WTC11 (cell line): Measurements from ENCODE around the gene LDAF1. TPM values are rescaled to one million over a fixed set of nuclear protein-coding genes. Genes with fewer than 3 reads are reported as not detected.
"Not testable (repeated sequence)": the region's sequence is repeated elsewhere in the genome, so short reads cannot be mapped to it uniquely, and the experiment has no call there.

Experiments
- ATAC-seq: fragments of 200-7000 bp; cut with Tn5 transposase; 2 replicates; pipeline ENCODE4 v1.10.0; 2021; ENCODE audit warnings: mild to moderate bottlenecking, moderate library complexity
- CTCF ChIA-PET: fragments of 300-600 bp; sonication (Branson Sonifier 250); formaldehyde crosslinking; loops from one replicate; lab custom pipeline; 2021; ENCODE audit warnings: antibody characterized with exemption; lab: Charles Lee
- POLR2A ChIA-PET: fragments of 350-600 bp; sonication (Branson Sonifier 250); formaldehyde crosslinking; loops from one replicate; lab custom pipeline; 2021; ENCODE audit warnings: antibody characterized with exemption; lab: Charles Lee
- DNase-seq: peaks from one replicate; pipeline ENCODE4 v3.0.0; 2021; ENCODE audit warnings: low spot score
- H3K27ac Mint-ChIP-seq: 2 replicates; pipeline ENCODE4 v1.8.0; 2021; ENCODE audit warnings: mixed read lengths
- H3K27me3 Mint-ChIP-seq: 2 replicates; pipeline ENCODE4 v1.8.0; 2021; ENCODE audit warnings: low read depth, mild to moderate bottlenecking, moderate library complexity, mixed read lengths
- H3K36me3 Mint-ChIP-seq: 2 replicates; pipeline ENCODE4 v1.8.0; 2021; ENCODE audit warnings: mixed read lengths
- H3K4me1 Mint-ChIP-seq: 2 replicates; pipeline ENCODE4 v1.8.0; 2022; ENCODE audit warnings: mixed read lengths
- H3K4me3 Mint-ChIP-seq: 2 replicates; pipeline ENCODE4 v1.8.0; 2021; ENCODE audit warnings: mild to moderate bottlenecking, moderate library complexity, mixed read lengths
- H3K9me3 Mint-ChIP-seq: 2 replicates; pipeline ENCODE4 v1.8.0; 2021; ENCODE audit warnings: mixed read lengths
- ATF1 ChIP-seq: sonication (generic); formaldehyde crosslinking; IDR thresholded peaks from 2 replicates; pipeline ENCODE4 v1.8.1; 2023; ENCODE audit warnings: mild to moderate bottlenecking, moderate library complexity, missing genetic modification reagents
- CBFB ChIP-seq: sonication (generic); formaldehyde crosslinking; IDR thresholded peaks from 2 replicates; pipeline ENCODE4 v1.8.1; 2022; ENCODE audit warnings: mild to moderate bottlenecking, low read depth, missing genetic modification reagents
- FOXJ3 ChIP-seq: sonication (generic); formaldehyde crosslinking; IDR thresholded peaks from 2 replicates; pipeline ENCODE4 v1.9.0; 2021; ENCODE audit warnings: missing genetic modification reagents, mild to moderate bottlenecking, borderline replicate concordance
- GABPB1 ChIP-seq: sonication (generic); formaldehyde crosslinking; IDR thresholded peaks from 2 replicates; pipeline ENCODE4 v1.8.1; 2023; ENCODE audit warnings: mild to moderate bottlenecking, missing genetic modification reagents
- GTF2I ChIP-seq: fragments of 250-450 bp; sonication (Bioruptor Pico); conservative IDR thresholded peaks from 2 replicates; pipeline ENCODE4 v1.4.0; 2021; ENCODE audit warnings: mild to moderate bottlenecking
- HMGA2 ChIP-seq: fragments of 250-450 bp; sonication (Bioruptor Pico); IDR thresholded peaks from 2 replicates; pipeline ENCODE4 v1.4.0; 2021; ENCODE audit warnings: mild to moderate bottlenecking, moderate library complexity
- JAZF1 ChIP-seq: fragments of 250-450 bp; sonication (Bioruptor Pico); IDR thresholded peaks from 2 replicates; pipeline ENCODE4 v1.9.0; 2021; ENCODE audit warnings: moderate library complexity, mild to moderate bottlenecking, inconsistent platforms
- NR2C2 ChIP-seq: sonication (generic); formaldehyde crosslinking; IDR thresholded peaks from 2 replicates; pipeline ENCODE4 v1.8.0; 2022; ENCODE audit warnings: mild to moderate bottlenecking, missing genetic modification reagents
- TEAD1 ChIP-seq: sonication (generic); formaldehyde crosslinking; IDR thresholded peaks from 2 replicates; pipeline ENCODE4 v1.8.0; 2022; ENCODE audit warnings: mild to moderate bottlenecking, missing genetic modification reagents
- ZNF219 ChIP-seq: sonication (generic); formaldehyde crosslinking; IDR thresholded peaks from 2 replicates; pipeline ENCODE4 v1.8.0; 2023; ENCODE audit warnings: missing genetic modification reagents, mild to moderate bottlenecking, borderline replicate concordance
- ZNF232 ChIP-seq: sonication (generic); formaldehyde crosslinking; IDR thresholded peaks from 2 replicates; pipeline ENCODE4 v1.8.0; 2022; ENCODE audit warnings: mild to moderate bottlenecking, missing genetic modification reagents
- ZNF317 ChIP-seq: sonication (generic); formaldehyde crosslinking; IDR thresholded peaks from 2 replicates; pipeline ENCODE4 v1.8.1; 2023; ENCODE audit warnings: low read depth, mild to moderate bottlenecking, moderate library complexity, missing genetic modification reagents, borderline replicate concordance
- total RNA-seq: library from RNA; stranded (reverse); gene quantifications from 3 replicates; pipeline ENCODE4 v1.2.3, GENCODE V29; 2021
- TF ChIP-seq, protein P1 (sequence below): sonication (generic); formaldehyde crosslinking; IDR thresholded peaks from 2 replicates; pipeline ENCODE4 v1.8.0; 2022; ENCODE audit warnings: mild to moderate bottlenecking, missing genetic modification reagents
- TF ChIP-seq, protein P2 (sequence below): fragments of 250-450 bp; sonication (Bioruptor Pico); IDR thresholded peaks from 2 replicates; pipeline ENCODE4 v1.9.0; 2021; ENCODE audit warnings: mild to moderate bottlenecking
- TF ChIP-seq, protein P3 (sequence below): sonication (generic); formaldehyde crosslinking; IDR thresholded peaks from 2 replicates; pipeline ENCODE4 v1.8.1; 2023; ENCODE audit warnings: mild to moderate bottlenecking, missing genetic modification reagents
- TF ChIP-seq, protein P4 (sequence below): sonication (generic); formaldehyde crosslinking; IDR thresholded peaks from 2 replicates; pipeline ENCODE4 v1.8.0; 2022; ENCODE audit warnings: mild to moderate bottlenecking, missing genetic modification reagents
- TF ChIP-seq, protein P5 (sequence below): fragments of 250-450 bp; sonication (Bioruptor Pico); IDR thresholded peaks from 2 replicates; pipeline ENCODE4 v1.8.0; 2021; ENCODE audit warnings: mild to moderate bottlenecking
- TF ChIP-seq, protein P6 (sequence below): sonication (generic); formaldehyde crosslinking; IDR thresholded peaks from 2 replicates; pipeline ENCODE4 v1.8.1; 2022; ENCODE audit warnings: mild to moderate bottlenecking, missing genetic modification reagents, moderate library complexity, borderline replicate concordance

Gene LDAF1
- total RNA-seq, 1 experiment from 2014 or later, result 42.8 TPM

DNA sequence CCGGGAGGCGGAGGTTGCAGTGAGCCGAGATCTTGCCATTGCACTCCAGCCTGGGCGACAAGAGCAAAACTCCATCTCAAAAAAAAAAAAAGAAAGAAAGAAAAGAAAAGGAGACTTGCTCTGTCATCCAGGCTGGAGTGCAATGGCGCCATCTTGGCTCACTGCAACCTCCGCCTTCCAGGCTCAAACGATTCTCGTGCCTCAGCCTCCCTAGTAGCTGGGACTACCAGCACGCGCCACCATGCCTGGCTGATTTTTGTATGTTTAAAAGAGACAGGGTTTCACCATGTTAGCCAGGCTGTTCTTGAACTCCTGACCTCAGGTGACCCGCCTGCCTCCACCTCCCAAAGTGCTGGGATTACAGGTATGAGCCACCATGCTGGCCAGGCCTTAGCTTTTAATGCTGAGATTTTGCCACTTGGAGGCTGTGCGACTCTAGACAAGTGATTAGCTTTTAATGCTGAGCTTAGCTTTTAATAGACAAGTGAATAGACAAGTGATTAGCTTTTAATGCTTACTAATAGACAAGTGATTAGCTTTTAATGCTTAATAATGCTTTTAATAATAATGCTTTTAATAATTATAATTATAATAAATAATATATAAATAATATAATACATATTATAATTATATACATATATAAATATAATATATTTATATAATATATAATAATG lies 9.6 kb downstream of the LDAF1 start:
- POLR2A ChIA-PET, result interaction anchor here (0.7 kb wide), 1 partner anchor 9 kb away, joined by 3 read pairs; the partner anchor contains the start of gene LDAF1
- peaks cover 10% of the 10 kb centered on the region for H3K4me1 Mint-ChIP-seq
- H3K4me3 Mint-ChIP-seq, result no peak overlapping the region
- H3K27ac Mint-ChIP-seq, result no peak overlapping the region
- DNase-seq (no peak), ATAC-seq (no peak)
- no peak for TF ChIP-seq GABPB1 (CRISPR knock-in tag)
- TF ChIP-seq HMGA2 (CRISPR knock-in tag), result peak; percentile 82; the same call in 1 of the 2 replicates
- TF ChIP-seq NR2C2, result no peak
- CTCF ChIA-PET, result no interaction called here
- H3K9me3 Mint-ChIP-seq, result no peaks in the 10 kb centered on the region
- H3K36me3 Mint-ChIP-seq, result peaks cover 68% of the 10 kb centered on the region
- H3K27me3 Mint-ChIP-seq, result no peaks in the 10 kb centered on the region

DNA sequence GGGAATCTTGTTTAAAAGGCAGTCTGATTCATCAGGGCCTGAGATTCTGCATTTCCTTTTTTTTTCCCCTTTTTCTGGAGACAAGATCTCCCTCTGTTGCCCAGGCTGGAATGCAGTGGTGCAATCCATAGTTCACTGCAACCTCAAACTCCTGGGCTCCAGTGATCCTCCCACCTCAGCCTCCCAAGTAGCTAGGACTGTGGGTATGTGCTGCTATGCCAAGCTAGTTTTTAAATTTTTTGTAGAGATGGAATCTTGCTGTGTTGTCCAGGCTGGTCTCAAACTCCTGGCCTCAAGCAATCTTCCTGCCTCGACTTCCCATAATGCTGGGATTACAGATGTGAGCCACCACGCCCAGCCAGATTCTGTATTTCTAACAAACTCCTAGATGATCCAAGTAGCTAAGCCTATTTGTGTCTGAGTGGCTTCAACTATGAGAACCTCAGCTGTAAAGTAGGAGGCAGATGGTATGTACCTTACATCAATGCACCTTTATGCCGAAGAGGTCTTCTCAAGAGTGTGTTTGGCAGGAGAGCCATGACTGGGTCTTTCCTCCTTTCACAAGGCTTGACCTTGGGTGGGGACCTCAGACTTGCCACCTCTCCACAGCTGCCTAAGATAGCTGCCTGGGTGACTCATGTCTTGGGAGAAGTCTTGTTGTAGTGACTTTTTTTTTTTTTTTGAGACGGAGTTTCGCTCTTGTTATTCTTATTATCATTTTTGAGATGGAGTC lies 10.9 kb downstream of the LDAF1 start:
- DNase-seq (no peak), ATAC-seq (no peak)
- H3K27me3 Mint-ChIP-seq, result no peaks in the 10 kb centered on the region
- H3K27ac Mint-ChIP-seq, result no peak overlapping the region
- H3K4me3 Mint-ChIP-seq, result no peak overlapping the region
- CTCF ChIA-PET, result interaction anchor here (0.9 to 1.2 kb wide), 2 partner anchors 19 to 131 kb away, joined by 3 to 4 read pairs; no protein-coding TSS in a partner anchor
- H3K4me1 Mint-ChIP-seq, result peaks cover 10% of the 10 kb centered on the region
- TF ChIP-seq, protein P1, sequence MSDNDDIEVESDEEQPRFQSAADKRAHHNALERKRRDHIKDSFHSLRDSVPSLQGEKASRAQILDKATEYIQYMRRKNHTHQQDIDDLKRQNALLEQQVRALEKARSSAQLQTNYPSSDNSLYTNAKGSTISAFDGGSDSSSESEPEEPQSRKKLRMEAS (CRISPR knock-in tag), result no peak
- TF ChIP-seq ZNF219 (CRISPR knock-in tag) (no peak), GTF2I (no peak), FOXJ3 (CRISPR knock-in tag) (no peak), TEAD1 (CRISPR knock-in tag) (no peak), ZNF317 (no peak), CBFB (CRISPR knock-in tag) (no peak)
- TF ChIP-seq, protein P2, sequence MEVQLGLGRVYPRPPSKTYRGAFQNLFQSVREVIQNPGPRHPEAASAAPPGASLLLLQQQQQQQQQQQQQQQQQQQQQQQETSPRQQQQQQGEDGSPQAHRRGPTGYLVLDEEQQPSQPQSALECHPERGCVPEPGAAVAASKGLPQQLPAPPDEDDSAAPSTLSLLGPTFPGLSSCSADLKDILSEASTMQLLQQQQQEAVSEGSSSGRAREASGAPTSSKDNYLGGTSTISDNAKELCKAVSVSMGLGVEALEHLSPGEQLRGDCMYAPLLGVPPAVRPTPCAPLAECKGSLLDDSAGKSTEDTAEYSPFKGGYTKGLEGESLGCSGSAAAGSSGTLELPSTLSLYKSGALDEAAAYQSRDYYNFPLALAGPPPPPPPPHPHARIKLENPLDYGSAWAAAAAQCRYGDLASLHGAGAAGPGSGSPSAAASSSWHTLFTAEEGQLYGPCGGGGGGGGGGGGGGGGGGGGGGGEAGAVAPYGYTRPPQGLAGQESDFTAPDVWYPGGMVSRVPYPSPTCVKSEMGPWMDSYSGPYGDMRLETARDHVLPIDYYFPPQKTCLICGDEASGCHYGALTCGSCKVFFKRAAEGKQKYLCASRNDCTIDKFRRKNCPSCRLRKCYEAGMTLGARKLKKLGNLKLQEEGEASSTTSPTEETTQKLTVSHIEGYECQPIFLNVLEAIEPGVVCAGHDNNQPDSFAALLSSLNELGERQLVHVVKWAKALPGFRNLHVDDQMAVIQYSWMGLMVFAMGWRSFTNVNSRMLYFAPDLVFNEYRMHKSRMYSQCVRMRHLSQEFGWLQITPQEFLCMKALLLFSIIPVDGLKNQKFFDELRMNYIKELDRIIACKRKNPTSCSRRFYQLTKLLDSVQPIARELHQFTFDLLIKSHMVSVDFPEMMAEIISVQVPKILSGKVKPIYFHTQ (CRISPR knock-in tag), result no peak
- peaks cover 66% of the 10 kb centered on the region for H3K36me3 Mint-ChIP-seq
- POLR2A ChIA-PET, result interaction anchor here (0.7 kb wide), 1 partner anchor 1618 kb away, joined by 3 read pairs; no protein-coding TSS in a partner anchor
- H3K9me3 Mint-ChIP-seq, result no peaks in the 10 kb centered on the region

DNA sequence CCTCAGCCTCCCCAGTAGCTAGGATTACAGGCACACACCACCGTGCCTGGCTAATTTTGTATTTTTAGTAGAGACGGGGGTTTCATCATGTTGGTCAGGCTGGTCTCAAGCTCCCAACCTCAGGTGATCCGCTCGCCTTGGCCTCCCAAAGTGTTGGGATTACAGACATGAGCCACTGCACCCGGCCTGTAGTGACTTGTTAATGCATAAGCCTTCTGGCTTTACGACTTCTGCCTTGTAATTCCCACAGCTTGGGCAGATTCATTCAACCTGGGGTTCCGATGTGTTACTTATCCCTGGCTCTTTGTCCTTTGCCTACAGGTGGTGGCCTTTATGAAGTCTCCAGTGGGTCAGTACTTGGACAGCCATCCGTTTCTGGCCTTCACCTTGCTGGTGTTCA lies 11.6 kb downstream of the LDAF1 start:
- POLR2A ChIA-PET, DNase-seq, H3K27ac Mint-ChIP-seq, H3K9me3 Mint-ChIP-seq, H3K4me3 Mint-ChIP-seq, H3K4me1 Mint-ChIP-seq, ATAC-seq, H3K27me3 Mint-ChIP-seq: not testable (repeated sequence)
- peaks cover 67% of the 10 kb centered on the region for H3K36me3 Mint-ChIP-seq
- CTCF ChIA-PET, result interaction anchor here (1.2 kb wide), 1 partner anchor 131 kb away, joined by 3 read pairs; no protein-coding TSS in a partner anchor

DNA sequence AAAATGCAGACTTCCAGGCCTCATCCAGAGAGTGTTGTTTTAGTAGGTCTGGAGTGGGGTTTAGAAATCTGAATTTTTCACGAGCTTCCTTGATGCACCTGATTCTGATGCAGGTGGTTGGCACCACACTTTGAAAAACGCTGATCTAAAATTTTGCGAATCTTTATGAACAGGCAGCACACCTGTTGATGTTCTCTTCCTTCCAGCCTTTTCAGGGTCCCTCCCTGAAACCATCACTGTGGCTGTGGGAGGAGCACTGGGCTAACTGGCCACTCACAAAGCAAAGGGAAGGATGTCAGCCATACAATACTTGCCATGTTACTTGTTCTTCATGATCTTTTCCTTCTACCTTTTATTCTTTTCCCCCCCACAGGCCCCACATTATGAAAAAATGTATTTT lies 14.2 kb downstream of the LDAF1 start:
- Mint-ChIP-seq H3K4me3 (no peak overlapping the region), H3K9me3 (no peaks in the 10 kb centered on the region), H3K4me1 (no peaks in the 10 kb centered on the region), H3K36me3 (peaks cover 68% of the 10 kb centered on the region), H3K27ac (peak overlapping the region; percentile 32; the same call in 1 of the 2 replicates), H3K27me3 (no peaks in the 10 kb centered on the region)
- ChIA-PET POLR2A (interaction anchor here (0.7 kb wide), 1 partner anchor 190 kb away, joined by 5 read pairs; no protein-coding TSS in a partner anchor), CTCF (no interaction called here)
- ATAC-seq (no peak), DNase-seq (no peak)
- TF ChIP-seq, protein P3, sequence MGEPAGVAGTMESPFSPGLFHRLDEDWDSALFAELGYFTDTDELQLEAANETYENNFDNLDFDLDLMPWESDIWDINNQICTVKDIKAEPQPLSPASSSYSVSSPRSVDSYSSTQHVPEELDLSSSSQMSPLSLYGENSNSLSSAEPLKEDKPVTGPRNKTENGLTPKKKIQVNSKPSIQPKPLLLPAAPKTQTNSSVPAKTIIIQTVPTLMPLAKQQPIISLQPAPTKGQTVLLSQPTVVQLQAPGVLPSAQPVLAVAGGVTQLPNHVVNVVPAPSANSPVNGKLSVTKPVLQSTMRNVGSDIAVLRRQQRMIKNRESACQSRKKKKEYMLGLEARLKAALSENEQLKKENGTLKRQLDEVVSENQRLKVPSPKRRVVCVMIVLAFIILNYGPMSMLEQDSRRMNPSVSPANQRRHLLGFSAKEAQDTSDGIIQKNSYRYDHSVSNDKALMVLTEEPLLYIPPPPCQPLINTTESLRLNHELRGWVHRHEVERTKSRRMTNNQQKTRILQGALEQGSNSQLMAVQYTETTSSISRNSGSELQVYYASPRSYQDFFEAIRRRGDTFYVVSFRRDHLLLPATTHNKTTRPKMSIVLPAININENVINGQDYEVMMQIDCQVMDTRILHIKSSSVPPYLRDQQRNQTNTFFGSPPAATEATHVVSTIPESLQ (CRISPR knock-in tag), result no peak
- TF ChIP-seq, protein P4, sequence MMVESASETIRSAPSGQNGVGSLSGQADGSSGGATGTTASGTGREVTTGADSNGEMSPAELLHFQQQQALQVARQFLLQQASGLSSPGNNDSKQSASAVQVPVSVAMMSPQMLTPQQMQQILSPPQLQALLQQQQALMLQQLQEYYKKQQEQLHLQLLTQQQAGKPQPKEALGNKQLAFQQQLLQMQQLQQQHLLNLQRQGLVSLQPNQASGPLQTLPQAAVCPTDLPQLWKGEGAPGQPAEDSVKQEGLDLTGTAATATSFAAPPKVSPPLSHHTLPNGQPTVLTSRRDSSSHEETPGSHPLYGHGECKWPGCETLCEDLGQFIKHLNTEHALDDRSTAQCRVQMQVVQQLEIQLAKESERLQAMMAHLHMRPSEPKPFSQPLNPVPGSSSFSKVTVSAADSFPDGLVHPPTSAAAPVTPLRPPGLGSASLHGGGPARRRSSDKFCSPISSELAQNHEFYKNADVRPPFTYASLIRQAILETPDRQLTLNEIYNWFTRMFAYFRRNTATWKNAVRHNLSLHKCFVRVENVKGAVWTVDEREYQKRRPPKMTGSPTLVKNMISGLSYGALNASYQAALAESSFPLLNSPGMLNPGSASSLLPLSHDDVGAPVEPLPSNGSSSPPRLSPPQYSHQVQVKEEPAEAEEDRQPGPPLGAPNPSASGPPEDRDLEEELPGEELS (CRISPR knock-in tag), result no peak
- TF ChIP-seq, protein P5, sequence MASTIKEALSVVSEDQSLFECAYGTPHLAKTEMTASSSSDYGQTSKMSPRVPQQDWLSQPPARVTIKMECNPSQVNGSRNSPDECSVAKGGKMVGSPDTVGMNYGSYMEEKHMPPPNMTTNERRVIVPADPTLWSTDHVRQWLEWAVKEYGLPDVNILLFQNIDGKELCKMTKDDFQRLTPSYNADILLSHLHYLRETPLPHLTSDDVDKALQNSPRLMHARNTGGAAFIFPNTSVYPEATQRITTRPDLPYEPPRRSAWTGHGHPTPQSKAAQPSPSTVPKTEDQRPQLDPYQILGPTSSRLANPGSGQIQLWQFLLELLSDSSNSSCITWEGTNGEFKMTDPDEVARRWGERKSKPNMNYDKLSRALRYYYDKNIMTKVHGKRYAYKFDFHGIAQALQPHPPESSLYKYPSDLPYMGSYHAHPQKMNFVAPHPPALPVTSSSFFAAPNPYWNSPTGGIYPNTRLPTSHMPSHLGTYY (CRISPR knock-in tag), result no peak
- no peak for TF ChIP-seq JAZF1 (CRISPR knock-in tag)
- TF ChIP-seq ZNF232, result no peak
- TF ChIP-seq, protein P6, sequence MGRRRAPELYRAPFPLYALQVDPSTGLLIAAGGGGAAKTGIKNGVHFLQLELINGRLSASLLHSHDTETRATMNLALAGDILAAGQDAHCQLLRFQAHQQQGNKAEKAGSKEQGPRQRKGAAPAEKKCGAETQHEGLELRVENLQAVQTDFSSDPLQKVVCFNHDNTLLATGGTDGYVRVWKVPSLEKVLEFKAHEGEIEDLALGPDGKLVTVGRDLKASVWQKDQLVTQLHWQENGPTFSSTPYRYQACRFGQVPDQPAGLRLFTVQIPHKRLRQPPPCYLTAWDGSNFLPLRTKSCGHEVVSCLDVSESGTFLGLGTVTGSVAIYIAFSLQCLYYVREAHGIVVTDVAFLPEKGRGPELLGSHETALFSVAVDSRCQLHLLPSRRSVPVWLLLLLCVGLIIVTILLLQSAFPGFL (CRISPR knock-in tag), result no peak
- TF ChIP-seq ATF1 (CRISPR knock-in tag), result no peak
